ENCODE data around the gene FAM120A.

GRCh38 chr9:93406371-93406770 lies 45.1 kb upstream of the FAM120A start:
- TF ChIP-seq POLR2AphosphoS5 (IDR thresholded peaks at IDR 0.05; ENCODE audit: low read depth, low read length) (no peak), TAF1 (IDR thresholded peaks at IDR 0.05; ENCODE audit: borderline replicate concordance, insufficient read depth, low read length) (no peak)

Data from PFSK-1 (cell line).